ENCODE data around the gene PFN3.

The PFN3 gene

GRCh38 chr5:177443144-177443983, 42.9 kb upstream of the PFN3 start:
- TF ChIP-seq ARNTL (CRISPR knock-in tag; IDR thresholded peaks at IDR 0.05; ENCODE audit: borderline replicate concordance, low read depth) (no peak), RARB (CRISPR knock-in tag; IDR thresholded peaks at IDR 0.05) (no peak), CSRNP3 (CRISPR knock-in tag; IDR thresholded peaks at IDR 0.05) (no peak), PPARA (CRISPR knock-in tag; IDR thresholded peaks at IDR 0.05; ENCODE audit: borderline replicate concordance) (no peak), OSR1 (CRISPR knock-in tag; IDR thresholded peaks at IDR 0.05) (no peak), ZFP30 (CRISPR knock-in tag; IDR thresholded peaks at IDR 0.05) (no peak), TCF4 (CRISPR knock-in tag; IDR thresholded peaks at IDR 0.05; ENCODE audit: borderline replicate concordance) (no peak), POU6F1 (CRISPR knock-in tag; IDR thresholded peaks at IDR 0.05; ENCODE audit: borderline replicate concordance, low read depth) (no peak), BACH2 (CRISPR knock-in tag; IDR thresholded peaks at IDR 0.05; ENCODE audit: borderline replicate concordance) (no peak), ZFP3 (CRISPR knock-in tag; IDR thresholded peaks at IDR 0.05) (no peak), CREB5 (CRISPR knock-in tag; IDR thresholded peaks at IDR 0.05; ENCODE audit: low read depth) (no peak), TSHZ2 (CRISPR knock-in tag; IDR thresholded peaks at IDR 0.05) (no peak), TOX (CRISPR knock-in tag; IDR thresholded peaks at IDR 0.05; ENCODE audit: borderline replicate concordance) (no peak), ZNF8 (CRISPR knock-in tag; IDR thresholded peaks at IDR 0.05) (no peak), ESRRG (CRISPR knock-in tag; IDR thresholded peaks at IDR 0.05) (no peak), ISL1 (CRISPR knock-in tag; IDR thresholded peaks at IDR 0.05) (no peak), ZNF565 (CRISPR knock-in tag; conservative IDR thresholded peaks at IDR 0.05; ENCODE audit: low read depth) (no peak), ZC3H10 (CRISPR knock-in tag; IDR thresholded peaks at IDR 0.05) (no peak), SNAI2 (CRISPR knock-in tag; IDR thresholded peaks at IDR 0.05) (no peak)
- no peak for ATAC-seq

GRCh38 chr5:177442066-177442826, 41.8 kb upstream of the PFN3 start:
- ATAC-seq, result no peak
- no peak for TF ChIP-seq POU6F1 (CRISPR knock-in tag; IDR thresholded peaks at IDR 0.05; ENCODE audit: borderline replicate concordance, low read depth)
- no peak for TF ChIP-seq CREB5 (CRISPR knock-in tag; IDR thresholded peaks at IDR 0.05; ENCODE audit: low read depth)
- TF ChIP-seq ZNF8 (CRISPR knock-in tag; IDR thresholded peaks at IDR 0.05), result no peak
- TF ChIP-seq ISL1 (CRISPR knock-in tag; IDR thresholded peaks at IDR 0.05), result no peak
- TF ChIP-seq ESRRG (CRISPR knock-in tag; IDR thresholded peaks at IDR 0.05), result no peak
- TF ChIP-seq ZNF565 (CRISPR knock-in tag; conservative IDR thresholded peaks at IDR 0.05; ENCODE audit: low read depth), result no peak
- no peak for TF ChIP-seq TCF4 (CRISPR knock-in tag; IDR thresholded peaks at IDR 0.05; ENCODE audit: borderline replicate concordance)
- TF ChIP-seq ZFP3 (CRISPR knock-in tag; IDR thresholded peaks at IDR 0.05), result no peak
- no peak for TF ChIP-seq ZC3H10 (CRISPR knock-in tag; IDR thresholded peaks at IDR 0.05)
- TF ChIP-seq CSRNP3 (CRISPR knock-in tag; IDR thresholded peaks at IDR 0.05), result no peak
- no peak for TF ChIP-seq BACH2 (CRISPR knock-in tag; IDR thresholded peaks at IDR 0.05; ENCODE audit: borderline replicate concordance)
- no peak for TF ChIP-seq PPARA (CRISPR knock-in tag; IDR thresholded peaks at IDR 0.05; ENCODE audit: borderline replicate concordance)
- no peak for TF ChIP-seq PATZ1 (CRISPR knock-in tag; IDR thresholded peaks at IDR 0.05; ENCODE audit: borderline replicate concordance)
- no peak for TF ChIP-seq TOX (CRISPR knock-in tag; IDR thresholded peaks at IDR 0.05; ENCODE audit: borderline replicate concordance)
- no peak for TF ChIP-seq RARB (CRISPR knock-in tag; IDR thresholded peaks at IDR 0.05)

Measured in SK-N-SH treated with all-trans-retinoic acid at 6 μM for 48 hours (cell line).